Astrocyte (in vitro differentiated cells and primary cell): ENCODE results near the gene ANKS1A.

Experiments
- CTCF ChIP-seq: IDR thresholded peaks from 2 replicates; pipeline ENCODE4 v1.5.1; 2011; ENCODE audit warnings: low read depth, mild to moderate bottlenecking, inconsistent platforms, low read length, moderate library complexity; ENCODE audit not compliant: insufficient read depth
- EZH2 ChIP-seq: IDR thresholded peaks from 2 replicates; pipeline ENCODE4 v1.6.1; 2012; ENCODE audit warnings: mild to moderate bottlenecking, low read length, inconsistent platforms; ENCODE audit not compliant: insufficient read depth

- TF ChIP-seq CTCF (no peak), EZH2 (no peak)
These were observed 19.1 kb downstream of the ANKS1A start for GRCh38 chr6:34908194-34908593.
